ENCODE data around the gene STX5.
A peak's percentile ranks its signal among the peaks of the same experiment; 100 is the strongest.
"Not testable (repeated sequence)": the region's sequence is repeated elsewhere in the genome, so short reads cannot be mapped to it uniquely, and the experiment has no call there.

The STX5 gene

GRCh38 chr11:62830904-62831519, 839 bp downstream of the STX5 start:
- no peak for DNase-seq (ENCODE audit: low read depth in 2 of 2, low spot score in 1 of 2)

GRCh38 chr11:62828130-62828529, 3.7 kb downstream of the STX5 start:
- not testable (repeated sequence) for DNase-seq (ENCODE audit: low read depth in 2 of 2, low spot score in 1 of 2)

- DNase-seq (ENCODE audit: low read depth in 2 of 2, low spot score in 1 of 2) = no peak
Observed at GRCh38 chr11:62823677-62824076, 8.2 kb downstream of the STX5 start.

- no peak for DNase-seq (ENCODE audit: low read depth in 2 of 2, low spot score in 1 of 2)
Observed at GRCh38 chr11:62817129-62817528, 14.7 kb downstream of the STX5 start.

- DNase-seq (ENCODE audit: low read depth in 2 of 2, low spot score in 1 of 2) = no peak
Observed at GRCh38 chr11:62816557-62816956, 15.3 kb downstream of the STX5 start.

- DNase-seq (ENCODE audit: low read depth in 2 of 2, low spot score in 1 of 2) = no peak
Observed at GRCh38 chr11:62811659-62812058, 20.2 kb downstream of the STX5 start.

GRCh38 chr11:62810748-62811147, 21.1 kb downstream of the STX5 start:
- no peak for DNase-seq (ENCODE audit: low read depth in 2 of 2, low spot score in 1 of 2)

- DNase-seq (ENCODE audit: low read depth in 2 of 2, low spot score in 1 of 2) = no peak
Observed at GRCh38 chr11:62806611-62807121, 25.2 kb downstream of the STX5 start.

- DNase-seq (ENCODE audit: low read depth in 2 of 2, low spot score in 1 of 2) = no peak
Observed at GRCh38 chr11:62805961-62806441, 25.9 kb downstream of the STX5 start.

- peak; percentile 93 to 97 for DNase-seq (ENCODE audit: low read depth in 2 of 2, low spot score in 1 of 2)
Observed at GRCh38 chr11:62805076-62805892, 26.6 kb downstream of the STX5 start, which contains the start of gene NXF1. NXF1 (minus strand) TSS chr11:62805440; CDS start chr11:62805356, 84 bp downstream.

GRCh38 chr11:62804310-62805075, 27.4 kb downstream of the STX5 start:
- no peak for DNase-seq (ENCODE audit: low read depth in 2 of 2, low spot score in 1 of 2)

- no peak for DNase-seq (ENCODE audit: low read depth in 2 of 2, low spot score in 1 of 2)
Observed at GRCh38 chr11:62801071-62801470, 30.8 kb downstream of the STX5 start.

- DNase-seq (ENCODE audit: low read depth in 2 of 2, low spot score in 1 of 2) = no peak
Observed at GRCh38 chr11:62799486-62799885, 32.4 kb downstream of the STX5 start.

- DNase-seq (ENCODE audit: low read depth in 2 of 2, low spot score in 1 of 2) = no peak
Observed at GRCh38 chr11:62796281-62796680, 35.6 kb downstream of the STX5 start.

GRCh38 chr11:62794201-62794775, 37.6 kb downstream of the STX5 start:
- no peak for DNase-seq (ENCODE audit: low read depth in 2 of 2, low spot score in 1 of 2)

GRCh38 chr11:62792202-62792575, 39.7 kb downstream of the STX5 start:
- DNase-seq (ENCODE audit: low read depth in 2 of 2, low spot score in 1 of 2) = no peak

- DNase-seq (ENCODE audit: low read depth in 2 of 2, low spot score in 1 of 2) = peak; percentile 71 to 80
Observed at GRCh38 chr11:62791501-62792201, 40.2 kb downstream of the STX5 start, which contains the start of gene TMEM223. TMEM223 (minus strand) TSS chr11:62792006; CDS start chr11:62791994, 12 bp downstream.

GRCh38 chr11:62789576-62789975, 42.3 kb downstream of the STX5 start:
- DNase-seq (ENCODE audit: low read depth in 2 of 2, low spot score in 1 of 2) = no peak

- DNase-seq (ENCODE audit: low read depth in 2 of 2, low spot score in 1 of 2) = no peak
Observed at GRCh38 chr11:62788991-62789390, 42.9 kb downstream of the STX5 start.

GRCh38 chr11:62787005-62787759, 44.7 kb downstream of the STX5 start, which contains the start of gene TMEM179B:
TMEM179B (plus strand) TSS chr11:62787402; CDS start chr11:62787432, 30 bp downstream.
- peak; percentile 98 to 100 for DNase-seq (ENCODE audit: low read depth in 2 of 2, low spot score in 1 of 2)

All from stimulated activated CD8-positive, alpha-beta memory T cell treated with anti-CD3 and anti-CD28 coated beads, Interleukin-4, amount 100 ng/mL, for 1 hour (primary cell).